Measurements from ENCODE around the gene LRRTM3. TPM values are rescaled to one million over a fixed set of nuclear protein-coding genes. Genes with fewer than 3 reads are reported as not detected.

The LRRTM3 gene
- total RNA-seq, 2 donors from 2014 or later: not detected

GRCh38 chr10:67015225-67015624 lies 89.4 kb downstream of the LRRTM3 start:
- no peaks in the 10 kb centered on the region for H3K27me3 ChIP-seq (ENCODE audit: control insufficient read depth, insufficient read depth, low read length, poor library complexity, severe bottlenecking)
- DNase-seq: no peak
- H3K27ac ChIP-seq (ENCODE audit: low read depth, low read length): no peak overlapping the region
- Mint-ChIP-seq H3K4me3 (no peak overlapping the region), H3K36me3 (ENCODE audit: low read depth) (no peaks in the 10 kb centered on the region), H3K27me3 (ENCODE audit: insufficient read depth) (no peaks in the 10 kb centered on the region), H3K9me3 (no peaks in the 10 kb centered on the region), H3K4me1 (no peaks in the 10 kb centered on the region), H3K27ac (no peak overlapping the region)
- H3K4me3 ChIP-seq (ENCODE audit: low read length): no peak overlapping the region
- TF ChIP-seq CTCF (conservative IDR thresholded peaks at IDR 0.05): no peak
- no peak overlapping the region for H3K9ac ChIP-seq (ENCODE audit: extremely low read depth, low read length, poor library complexity, severe bottlenecking)
- no peaks in the 10 kb centered on the region for H3K4me1 ChIP-seq (ENCODE audit: control insufficient read depth, insufficient read depth, low read length)
- WGBS, 2 experiments (ENCODE audit: insufficient coverage in 1 of 2, insufficient read length in 1 of 2): 73% methylated on average over 1 of the region's 1 CpG; no CpG with 5 or more reads in 1 of the 2 experiments
- H3K36me3 ChIP-seq (ENCODE audit: control insufficient read depth, insufficient read depth, low read length): no peaks in the 10 kb centered on the region
- no peaks in the 10 kb centered on the region for H3K9me3 ChIP-seq (ENCODE audit: control insufficient read depth, low read length)

GRCh38 chr10:67017218-67017617 lies 91.4 kb downstream of the LRRTM3 start:
- no peaks in the 10 kb centered on the region for H3K27me3 ChIP-seq (ENCODE audit: control insufficient read depth, insufficient read depth, low read length, poor library complexity, severe bottlenecking)
- no peaks in the 10 kb centered on the region for H3K36me3 ChIP-seq (ENCODE audit: control insufficient read depth, insufficient read depth, low read length)
- H3K9ac ChIP-seq (ENCODE audit: extremely low read depth, low read length, poor library complexity, severe bottlenecking): no peak overlapping the region
- Mint-ChIP-seq H3K4me3 (no peak overlapping the region), H3K4me1 (no peaks in the 10 kb centered on the region), H3K27ac (no peak overlapping the region), H3K27me3 (ENCODE audit: insufficient read depth) (no peaks in the 10 kb centered on the region), H3K36me3 (ENCODE audit: low read depth) (no peaks in the 10 kb centered on the region), H3K9me3 (no peaks in the 10 kb centered on the region)
- no peak for TF ChIP-seq CTCF (conservative IDR thresholded peaks at IDR 0.05)
- 92% methylated on average over 2 of the region's 2 CpGs; no CpG with 5 or more reads in 1 of the 2 experiments for WGBS, 2 experiments (ENCODE audit: insufficient coverage in 1 of 2, insufficient read length in 1 of 2)
- H3K27ac ChIP-seq (ENCODE audit: low read depth, low read length): no peak overlapping the region
- no peaks in the 10 kb centered on the region for H3K9me3 ChIP-seq (ENCODE audit: control insufficient read depth, low read length)
- H3K4me1 ChIP-seq (ENCODE audit: control insufficient read depth, insufficient read depth, low read length): no peaks in the 10 kb centered on the region
- no peak for DNase-seq
- H3K4me3 ChIP-seq (ENCODE audit: low read length): no peak overlapping the region

- Histone ChIP-seq H3K4me3 (ENCODE audit: low read length) (no peak overlapping the region), H3K9ac (ENCODE audit: extremely low read depth, low read length, poor library complexity, severe bottlenecking) (no peak overlapping the region), H3K36me3 (ENCODE audit: control insufficient read depth, insufficient read depth, low read length) (no peaks in the 10 kb centered on the region), H3K27ac (ENCODE audit: low read depth, low read length) (no peak overlapping the region), H3K4me1 (ENCODE audit: control insufficient read depth, insufficient read depth, low read length) (no peaks in the 10 kb centered on the region), H3K27me3 (ENCODE audit: control insufficient read depth, insufficient read depth, low read length, poor library complexity, severe bottlenecking) (no peaks in the 10 kb centered on the region), H3K9me3 (ENCODE audit: control insufficient read depth, low read length) (no peaks in the 10 kb centered on the region)
- H3K27ac Mint-ChIP-seq: no peak overlapping the region
- H3K4me3 Mint-ChIP-seq: no peak overlapping the region
- no peaks in the 10 kb centered on the region for H3K27me3 Mint-ChIP-seq (ENCODE audit: insufficient read depth)
- DNase-seq: no peak
- TF ChIP-seq CTCF (conservative IDR thresholded peaks at IDR 0.05): no peak
- H3K4me1 Mint-ChIP-seq: no peaks in the 10 kb centered on the region
- no peaks in the 10 kb centered on the region for H3K36me3 Mint-ChIP-seq (ENCODE audit: low read depth)
- H3K9me3 Mint-ChIP-seq: no peaks in the 10 kb centered on the region
Observed at GRCh38 chr10:67022099-67022498, 96.3 kb downstream of the LRRTM3 start.
